ENCODE data around the gene OXSR1. TPM values are rescaled to one million over a fixed set of nuclear protein-coding genes. Genes with fewer than 3 reads are reported as not detected.

OXSR1 gene
- total and polyA plus RNA-seq, 9 donors: 12.4 to 41.1 (median 28.4) TPM

DNA sequence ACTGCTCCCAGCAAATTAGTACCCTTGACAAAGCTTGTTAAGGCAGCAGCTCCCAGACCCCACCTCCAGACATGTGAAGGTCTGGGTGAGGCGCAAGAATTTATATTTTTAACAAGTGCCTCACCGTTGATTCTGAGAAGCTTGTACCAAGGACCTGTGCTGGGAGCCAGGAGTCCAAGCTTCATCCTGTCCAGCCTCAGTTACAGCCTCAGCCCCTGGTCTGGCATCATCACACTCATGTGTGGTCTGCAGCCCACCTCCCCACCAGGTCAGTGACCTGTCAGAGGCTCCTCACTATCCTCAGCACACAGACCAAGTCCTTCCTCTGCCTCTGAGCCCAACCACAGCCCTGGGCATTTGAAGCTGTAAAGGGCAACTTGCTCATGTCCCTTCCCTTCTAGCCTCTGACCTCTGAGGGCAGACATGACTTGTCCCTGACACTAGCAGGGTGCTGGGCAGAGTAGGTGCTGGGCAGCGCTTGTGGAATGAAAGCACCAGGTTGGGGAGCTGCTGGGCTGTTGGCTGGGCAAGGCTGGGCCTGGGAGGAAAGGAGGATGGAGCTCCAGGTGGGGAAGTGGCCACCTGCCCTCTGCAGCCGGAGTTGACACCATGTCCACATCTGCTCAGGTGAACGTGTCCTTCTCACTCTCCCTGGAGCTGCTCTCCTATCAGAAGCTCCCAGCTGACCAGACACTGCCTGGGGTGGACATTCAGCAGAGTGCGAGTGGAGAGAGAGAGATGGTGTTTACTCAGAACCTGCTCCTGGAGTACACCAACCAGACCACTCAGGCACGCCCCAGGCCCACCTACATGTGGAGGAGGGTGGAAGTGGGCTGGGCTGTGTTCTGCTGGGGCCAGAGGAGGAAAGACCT, 45.3 kb upstream of the OXSR1 start:
- Histone ChIP-seq H3K27me3 (no peaks in the 10 kb centered on the region), H3K4me1 (ENCODE audit: insufficient read depth) (no peaks in the 10 kb centered on the region), H3K27ac (no peak overlapping the region), H3K9me3 (no peaks in the 10 kb centered on the region), H3K4me3 (no peak overlapping the region), H3K36me3 (no peaks in the 10 kb centered on the region)
- 73 to 80% (median 78%) methylated on average over 7 of the region's 7 CpGs for WGBS, 3 donors
- intact Hi-C loops (cut with DNase I): loop anchor here in 2 of 4 donors (10.0 kb wide), 2 partner anchors 225 to 355 kb away; partner anchors contain the start of gene XYLB (in 1 of the 2)
- peak in 1 of 5 donors; percentile 8 for DNase-seq
- no peak for TF ChIP-seq POLR2A (IDR thresholded peaks at IDR 0.05)
- TF ChIP-seq, protein P1, sequence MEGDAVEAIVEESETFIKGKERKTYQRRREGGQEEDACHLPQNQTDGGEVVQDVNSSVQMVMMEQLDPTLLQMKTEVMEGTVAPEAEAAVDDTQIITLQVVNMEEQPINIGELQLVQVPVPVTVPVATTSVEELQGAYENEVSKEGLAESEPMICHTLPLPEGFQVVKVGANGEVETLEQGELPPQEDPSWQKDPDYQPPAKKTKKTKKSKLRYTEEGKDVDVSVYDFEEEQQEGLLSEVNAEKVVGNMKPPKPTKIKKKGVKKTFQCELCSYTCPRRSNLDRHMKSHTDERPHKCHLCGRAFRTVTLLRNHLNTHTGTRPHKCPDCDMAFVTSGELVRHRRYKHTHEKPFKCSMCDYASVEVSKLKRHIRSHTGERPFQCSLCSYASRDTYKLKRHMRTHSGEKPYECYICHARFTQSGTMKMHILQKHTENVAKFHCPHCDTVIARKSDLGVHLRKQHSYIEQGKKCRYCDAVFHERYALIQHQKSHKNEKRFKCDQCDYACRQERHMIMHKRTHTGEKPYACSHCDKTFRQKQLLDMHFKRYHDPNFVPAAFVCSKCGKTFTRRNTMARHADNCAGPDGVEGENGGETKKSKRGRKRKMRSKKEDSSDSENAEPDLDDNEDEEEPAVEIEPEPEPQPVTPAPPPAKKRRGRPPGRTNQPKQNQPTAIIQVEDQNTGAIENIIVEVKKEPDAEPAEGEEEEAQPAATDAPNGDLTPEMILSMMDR (IDR thresholded peaks at IDR 0.05): no peak
- no peak for TF ChIP-seq EP300 (IDR thresholded peaks at IDR 0.05)

DNA sequence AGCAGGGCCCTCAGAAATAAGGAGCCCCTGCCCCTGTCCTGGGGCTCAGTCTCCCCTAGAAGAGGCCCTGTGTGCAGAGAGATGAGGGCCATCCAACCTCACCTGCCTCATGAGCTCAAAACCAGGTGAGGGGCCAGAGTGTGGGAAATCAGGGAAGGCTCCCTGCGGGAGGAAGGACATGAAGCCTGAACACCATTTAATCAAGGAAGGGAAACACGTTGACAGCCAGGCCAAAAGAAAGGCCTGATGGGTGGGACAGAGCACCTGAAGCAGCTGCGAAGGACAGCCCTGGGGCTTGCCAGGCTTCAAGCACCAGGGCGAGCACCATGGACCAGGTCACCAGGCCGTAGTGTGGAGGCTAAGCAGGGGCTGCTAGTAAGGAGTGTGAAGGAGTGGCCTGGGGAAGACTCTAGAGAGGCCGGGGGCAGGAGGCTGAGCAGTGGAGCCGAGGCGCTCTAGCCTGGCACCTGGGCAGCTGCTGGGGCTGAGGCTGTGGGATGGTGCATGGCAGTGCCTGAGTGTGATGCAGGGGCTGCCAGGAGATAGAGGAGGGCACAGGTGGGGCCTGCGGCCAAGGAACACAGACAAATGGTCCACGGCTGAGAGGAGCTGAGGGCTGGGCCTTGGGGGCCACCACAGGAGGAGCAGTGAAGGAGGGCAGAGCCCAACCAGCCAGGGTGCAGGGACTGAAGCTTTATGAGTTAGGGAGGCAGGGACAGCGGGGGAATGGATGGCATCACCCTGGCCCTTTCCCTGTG, 44.5 kb upstream of the OXSR1 start:
- Histone ChIP-seq H3K36me3 (no peaks in the 10 kb centered on the region), H3K27ac (no peak overlapping the region), H3K4me3 (no peak overlapping the region), H3K9me3 (no peaks in the 10 kb centered on the region), H3K4me1 (ENCODE audit: insufficient read depth) (no peaks in the 10 kb centered on the region), H3K27me3 (no peaks in the 10 kb centered on the region)
- 83 to 86% (median 86%) methylated on average over 11 of the region's 11 CpGs for WGBS, 3 donors
- TF ChIP-seq EP300 (IDR thresholded peaks at IDR 0.05): no peak
- TF ChIP-seq, protein P1 (IDR thresholded peaks at IDR 0.05): no peak
- no peak for TF ChIP-seq POLR2A (IDR thresholded peaks at IDR 0.05)
- peak in 1 of 5 donors; percentile 10 for DNase-seq
- intact Hi-C loops (cut with DNase I): no loop called here

DNA sequence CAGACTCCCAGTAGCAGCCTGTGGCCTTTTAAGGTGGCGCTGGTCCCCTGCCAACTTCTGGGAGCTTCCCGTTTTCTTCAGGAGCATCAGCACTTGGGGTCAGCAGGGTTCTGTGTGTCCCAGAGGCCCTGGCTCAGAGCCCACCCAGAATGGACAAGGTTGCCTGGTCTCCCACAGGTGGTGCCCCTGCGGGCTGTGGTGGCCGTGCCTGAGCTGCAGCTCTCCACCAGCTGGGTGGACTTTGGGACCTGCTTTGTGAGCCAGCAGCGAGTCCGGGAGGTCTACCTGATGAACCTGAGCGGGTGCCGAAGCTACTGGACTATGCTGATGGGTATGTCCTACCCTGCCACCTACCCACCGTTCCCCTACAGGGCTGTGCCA, 43.9 kb upstream of the OXSR1 start:
- intact Hi-C loops (cut with DNase I): no loop called here
- H3K27me3 ChIP-seq: no peaks in the 10 kb centered on the region
- H3K9me3 ChIP-seq: no peaks in the 10 kb centered on the region
- 77 to 86% (median 80%) methylated on average over 7 to 9 of the region's 9 CpGs for WGBS, 3 donors
- TF ChIP-seq POLR2A (IDR thresholded peaks at IDR 0.05): no peak
- no peak for TF ChIP-seq EP300 (IDR thresholded peaks at IDR 0.05)
- TF ChIP-seq, protein P1 (IDR thresholded peaks at IDR 0.05): no peak
- no peaks in the 10 kb centered on the region for H3K36me3 ChIP-seq
- DNase-seq: peak in 1 of 5 donors; percentile 24
- H3K27ac ChIP-seq: no peak overlapping the region
- H3K4me3 ChIP-seq: no peak overlapping the region
- H3K4me1 ChIP-seq (ENCODE audit: insufficient read depth): no peaks in the 10 kb centered on the region

DNA sequence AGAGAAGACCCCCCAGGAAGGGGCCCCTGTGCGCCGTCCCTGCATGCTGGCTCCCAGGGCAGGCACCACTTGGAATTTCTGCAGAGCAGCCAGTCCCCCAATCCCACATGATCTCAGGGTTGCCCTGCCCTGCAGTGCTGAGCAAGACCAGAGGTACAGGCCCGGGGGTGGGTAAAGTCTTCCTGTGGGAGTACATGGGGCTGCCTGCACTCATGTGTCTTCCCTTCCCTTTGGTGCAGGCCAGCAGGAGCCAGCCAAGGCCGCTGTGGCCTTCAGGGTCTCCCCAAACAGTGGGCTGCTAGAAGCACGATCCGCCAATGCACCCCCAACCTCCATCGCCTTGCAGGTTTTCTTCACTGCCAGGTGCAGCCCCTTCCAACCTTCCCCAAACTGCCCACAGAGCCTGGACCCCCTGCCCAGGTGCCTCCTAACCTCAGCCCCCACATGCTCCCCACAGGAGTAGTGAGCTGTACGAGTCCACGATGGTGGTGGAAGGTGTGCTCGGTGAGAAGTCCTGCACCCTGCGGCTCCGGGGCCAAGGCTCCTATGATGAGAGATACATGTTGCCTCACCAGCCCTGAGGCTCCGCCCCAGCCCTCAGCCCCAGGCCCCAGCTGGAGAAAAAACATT, 43.4 kb upstream of the OXSR1 start:
- peak in 2 of 5 donors; percentile 10 to 11 for DNase-seq
- WGBS, 3 donors: 76 to 83% (median 81%) methylated on average over 13 of the region's 13 CpGs
- TF ChIP-seq POLR2A (IDR thresholded peaks at IDR 0.05) (no peak), EP300 (IDR thresholded peaks at IDR 0.05) (no peak)
- TF ChIP-seq, protein P1 (IDR thresholded peaks at IDR 0.05): no peak
- Histone ChIP-seq H3K4me1 (ENCODE audit: insufficient read depth) (no peaks in the 10 kb centered on the region), H3K9me3 (no peaks in the 10 kb centered on the region), H3K27ac (no peak overlapping the region), H3K36me3 (no peaks in the 10 kb centered on the region), H3K27me3 (no peaks in the 10 kb centered on the region), H3K4me3 (no peak overlapping the region)
- intact Hi-C loops (cut with DNase I): no loop called here

Measured in ovary (tissue), 9 donors.